Activated naive CD8-positive, alpha-beta T cell (primary cell): ENCODE data around the gene KLHL29.

ENCODE experiments used
- H3K27ac Mint-ChIP-seq: one replicate; pipeline ENCODE4 v1.8.0; 2021; ENCODE audit warnings: mixed read lengths
- H3K27me3 Mint-ChIP-seq: one replicate; pipeline ENCODE4 v1.8.0; 2021; ENCODE audit warnings: mixed read lengths
- H3K36me3 Mint-ChIP-seq: one replicate; pipeline ENCODE4 v1.8.0; 2021; ENCODE audit warnings: mixed read lengths
- H3K4me1 Mint-ChIP-seq: one replicate; pipeline ENCODE4 v1.8.0; 2021; ENCODE audit warnings: low read depth, mixed read lengths
- H3K4me3 Mint-ChIP-seq: one replicate; pipeline ENCODE4 v1.8.0; 2021; ENCODE audit warnings: mild to moderate bottlenecking, mixed read lengths
- H3K9me3 Mint-ChIP-seq: one replicate; pipeline ENCODE4 v1.8.0; 2021; ENCODE audit warnings: low read depth, mixed read lengths

Gene KLHL29

DNA sequence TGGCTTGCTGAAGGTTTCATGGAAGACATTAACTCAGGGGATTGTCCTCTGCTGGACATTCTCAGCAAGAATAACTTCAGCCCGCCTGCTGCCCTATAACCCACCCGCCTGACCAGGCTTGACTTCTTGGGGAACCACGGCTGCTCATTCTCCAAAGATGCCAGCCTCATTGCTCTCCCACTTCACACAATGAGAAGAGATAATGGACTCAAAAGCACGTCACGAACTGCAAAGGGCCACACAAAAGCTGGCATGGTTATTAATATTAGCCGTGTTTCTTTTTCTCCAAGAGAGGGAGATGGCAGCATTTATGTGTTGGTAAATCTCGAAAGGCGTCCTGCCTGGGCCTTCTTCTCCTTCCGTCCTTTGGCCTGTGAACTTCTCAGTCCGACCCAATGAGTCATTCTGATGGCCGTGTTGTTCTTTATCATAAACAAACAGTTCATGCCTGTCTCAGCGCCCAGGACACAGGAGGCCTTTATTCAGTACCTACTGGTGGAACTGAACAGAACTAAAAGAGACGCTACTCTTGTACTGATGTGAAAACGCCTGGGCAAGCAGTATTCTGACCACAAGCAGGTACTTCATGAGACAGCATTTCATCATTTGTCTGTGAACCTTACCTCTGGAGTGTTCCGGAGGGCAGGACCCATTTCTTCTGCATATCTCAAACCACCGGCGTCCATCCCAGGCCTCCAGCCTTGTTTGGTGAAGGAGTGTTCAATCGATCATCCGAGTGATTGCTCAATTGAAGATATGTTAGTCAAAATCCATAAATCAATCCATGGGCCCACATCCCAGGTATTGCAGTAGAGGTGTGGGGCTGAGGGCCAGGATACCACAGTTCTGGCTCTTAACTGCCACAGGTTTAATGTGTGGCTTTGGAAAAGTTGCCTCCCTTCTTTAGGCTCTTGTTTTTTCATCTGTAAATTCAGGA lies 25.1 kb upstream of the KLHL29 start:
- peaks cover 14% of the 10 kb centered on the region for H3K27me3 Mint-ChIP-seq
- H3K9me3 Mint-ChIP-seq, result no peaks in the 10 kb centered on the region
- no peaks in the 10 kb centered on the region for H3K36me3 Mint-ChIP-seq
- no peaks in the 10 kb centered on the region for H3K4me1 Mint-ChIP-seq
- no peak overlapping the region for H3K4me3 Mint-ChIP-seq
- no peak overlapping the region for H3K27ac Mint-ChIP-seq

DNA sequence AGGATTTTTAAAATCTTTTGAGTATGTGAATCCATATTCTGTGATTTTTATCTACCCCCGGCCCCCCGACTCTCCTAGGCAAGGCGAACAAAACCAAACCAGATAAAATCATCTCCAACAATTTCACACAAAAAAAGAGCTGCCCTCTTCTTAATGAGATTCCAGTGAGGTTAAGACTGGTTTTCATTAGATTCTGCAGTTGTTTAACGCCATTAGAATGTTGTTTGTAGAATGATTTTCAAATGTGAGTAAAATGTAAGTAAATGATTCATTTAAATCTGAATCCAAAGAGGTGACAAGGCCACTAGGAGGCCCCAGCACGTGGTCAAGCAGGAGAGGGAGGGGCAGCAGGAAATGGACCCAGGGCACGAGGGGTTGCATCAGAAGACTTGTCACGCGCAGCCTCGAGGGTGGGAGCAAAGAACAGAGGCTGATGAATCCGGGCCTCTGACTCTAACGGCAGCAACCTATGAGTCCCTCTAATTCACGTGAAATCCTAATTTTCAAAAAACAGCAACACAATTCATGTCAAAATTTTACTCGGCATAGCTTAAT lies 24.3 kb upstream of the KLHL29 start:
- no peak overlapping the region for H3K4me3 Mint-ChIP-seq
- H3K9me3 Mint-ChIP-seq, result no peaks in the 10 kb centered on the region
- no peaks in the 10 kb centered on the region for H3K4me1 Mint-ChIP-seq
- no peak overlapping the region for H3K27ac Mint-ChIP-seq
- H3K27me3 Mint-ChIP-seq, result peaks cover 18% of the 10 kb centered on the region
- H3K36me3 Mint-ChIP-seq, result no peaks in the 10 kb centered on the region

DNA sequence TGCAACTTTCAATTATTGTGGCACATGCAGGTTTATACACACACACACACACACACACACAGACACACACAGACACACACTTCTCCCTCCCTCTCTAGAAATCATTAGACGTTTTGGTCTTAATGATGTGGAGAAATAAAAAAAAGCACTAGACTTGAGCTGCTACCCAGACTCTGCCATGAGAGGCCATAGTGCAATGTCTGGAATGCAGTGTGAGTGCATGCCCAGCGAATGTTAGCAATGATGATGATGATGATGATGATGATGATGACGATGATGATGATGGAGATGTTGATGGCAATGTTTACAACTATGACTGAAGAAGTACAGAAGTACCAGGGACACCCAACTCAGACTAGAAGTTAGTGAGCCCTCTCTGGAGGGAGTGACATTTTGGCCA lies 23.8 kb upstream of the KLHL29 start:
- Mint-ChIP-seq H3K4me1 (no peaks in the 10 kb centered on the region), H3K9me3 (no peaks in the 10 kb centered on the region), H3K27me3 (peaks cover 18% of the 10 kb centered on the region), H3K4me3 (no peak overlapping the region), H3K36me3 (no peaks in the 10 kb centered on the region), H3K27ac (no peak overlapping the region)

DNA sequence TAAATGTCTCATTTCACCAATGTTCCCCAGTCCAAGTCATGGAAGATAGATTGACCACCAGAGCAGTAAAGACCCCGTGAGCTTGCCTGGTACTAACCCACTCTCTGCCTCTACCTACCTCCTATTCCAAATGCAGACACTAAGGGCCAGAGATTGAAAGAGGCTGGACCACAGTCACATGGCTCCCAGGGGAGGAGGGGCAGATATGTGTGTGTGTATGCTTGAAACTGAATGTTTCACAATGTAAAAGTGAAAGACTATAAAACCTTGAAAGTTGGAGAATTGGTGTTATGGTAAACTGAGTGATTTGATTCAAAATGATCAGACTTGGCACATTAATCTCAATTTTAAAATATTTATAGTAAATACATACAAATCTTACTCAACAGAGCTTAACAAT lies 21.7 kb upstream of the KLHL29 start:
- Mint-ChIP-seq H3K4me1 (no peaks in the 10 kb centered on the region), H3K27ac (no peak overlapping the region), H3K9me3 (no peaks in the 10 kb centered on the region), H3K36me3 (no peaks in the 10 kb centered on the region), H3K4me3 (no peak overlapping the region), H3K27me3 (peaks cover 16% of the 10 kb centered on the region)

DNA sequence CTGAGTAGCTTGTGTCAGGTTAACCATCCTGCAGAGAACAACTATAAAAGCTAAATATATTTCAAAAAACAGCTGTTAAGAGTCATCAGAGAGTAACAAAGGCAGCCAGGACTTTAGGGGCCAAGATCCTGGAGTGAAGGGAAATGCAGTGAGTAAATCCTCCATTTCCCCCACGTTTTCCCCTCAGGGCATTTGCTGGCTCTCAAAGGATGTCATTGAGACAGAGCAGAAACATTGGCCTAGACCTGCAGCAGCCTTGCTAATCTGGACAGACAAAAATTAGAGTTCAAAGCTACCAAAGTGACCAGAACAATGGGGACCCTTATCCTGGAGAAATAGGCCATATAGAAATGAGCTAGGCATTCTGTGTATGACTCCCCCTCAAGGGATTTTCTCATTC lies 21.1 kb upstream of the KLHL29 start:
- no peak overlapping the region for H3K27ac Mint-ChIP-seq
- H3K36me3 Mint-ChIP-seq, result no peaks in the 10 kb centered on the region
- H3K27me3 Mint-ChIP-seq, result peaks cover 15% of the 10 kb centered on the region
- H3K4me3 Mint-ChIP-seq, result no peak overlapping the region
- H3K9me3 Mint-ChIP-seq, result no peaks in the 10 kb centered on the region
- no peaks in the 10 kb centered on the region for H3K4me1 Mint-ChIP-seq

DNA sequence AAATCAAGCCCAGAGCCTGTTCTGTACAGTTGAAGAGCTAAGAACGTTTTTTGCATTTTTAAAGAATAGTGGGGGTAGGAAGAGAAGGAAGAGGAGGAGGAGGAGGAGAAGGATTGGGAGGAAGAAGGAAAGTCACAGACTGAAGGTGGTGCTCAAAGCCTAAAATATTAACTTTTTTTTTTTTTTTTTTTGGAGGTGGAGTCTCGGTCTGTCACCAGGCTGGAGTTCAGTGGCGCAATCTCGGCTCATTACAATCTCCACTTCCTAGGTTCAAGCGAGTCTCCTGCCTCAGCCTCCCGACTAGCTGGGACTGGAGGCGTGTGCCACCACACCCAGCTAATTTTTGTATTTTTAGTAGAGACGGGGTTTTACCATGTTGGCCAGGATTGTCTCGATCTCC lies 18.3 kb upstream of the KLHL29 start:
- Mint-ChIP-seq H3K9me3 (no peaks in the 10 kb centered on the region), H3K4me1 (no peaks in the 10 kb centered on the region), H3K36me3 (no peaks in the 10 kb centered on the region), H3K27ac (no peak overlapping the region), H3K27me3 (peaks cover 13% of the 10 kb centered on the region), H3K4me3 (no peak overlapping the region)

DNA sequence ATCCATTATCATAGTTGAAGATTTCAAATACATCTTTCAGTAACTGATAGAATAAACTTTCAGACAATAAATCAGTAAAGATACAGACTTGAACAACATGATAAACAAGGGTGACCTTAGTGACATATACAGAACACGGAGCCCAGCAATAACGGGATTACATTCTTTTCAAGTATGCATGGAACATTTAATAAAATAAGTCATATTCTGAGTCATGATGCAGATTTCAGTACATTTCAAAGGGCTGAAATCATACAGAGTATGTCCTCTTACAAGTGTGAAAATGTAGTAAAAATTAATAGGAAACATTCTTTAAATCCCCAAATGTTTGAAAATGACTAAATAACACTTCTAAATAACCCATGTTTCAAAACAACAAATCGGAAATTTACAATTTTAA lies 17.2 kb upstream of the KLHL29 start:
- no peaks in the 10 kb centered on the region for H3K4me1 Mint-ChIP-seq
- H3K27ac Mint-ChIP-seq, result no peak overlapping the region
- H3K9me3 Mint-ChIP-seq, result no peaks in the 10 kb centered on the region
- peaks cover 12% of the 10 kb centered on the region for H3K27me3 Mint-ChIP-seq
- no peak overlapping the region for H3K4me3 Mint-ChIP-seq
- no peaks in the 10 kb centered on the region for H3K36me3 Mint-ChIP-seq

DNA sequence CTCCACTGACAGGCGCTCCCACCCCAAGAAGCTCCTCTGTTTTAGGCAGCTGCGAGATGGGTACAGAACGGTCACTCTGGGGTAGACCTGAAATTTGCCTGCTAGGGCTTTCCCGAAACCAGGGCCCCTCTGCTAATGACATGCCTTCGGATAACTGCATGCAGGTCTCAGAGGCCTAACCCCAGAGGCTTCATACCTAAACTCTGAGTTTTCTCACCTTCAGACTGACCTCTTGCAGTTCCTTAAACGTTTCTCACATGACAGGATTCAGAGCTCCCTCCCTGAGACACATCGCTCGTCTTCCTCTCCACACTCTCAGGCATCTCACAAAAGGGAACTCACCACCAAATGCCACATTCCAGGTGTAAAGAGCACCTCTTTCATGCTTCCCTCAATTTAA lies 11.3 kb upstream of the KLHL29 start:
- Mint-ChIP-seq H3K36me3 (no peaks in the 10 kb centered on the region), H3K27ac (no peak overlapping the region), H3K27me3 (peaks cover 1% of the 10 kb centered on the region), H3K4me3 (no peak overlapping the region), H3K9me3 (no peaks in the 10 kb centered on the region), H3K4me1 (no peaks in the 10 kb centered on the region)

DNA sequence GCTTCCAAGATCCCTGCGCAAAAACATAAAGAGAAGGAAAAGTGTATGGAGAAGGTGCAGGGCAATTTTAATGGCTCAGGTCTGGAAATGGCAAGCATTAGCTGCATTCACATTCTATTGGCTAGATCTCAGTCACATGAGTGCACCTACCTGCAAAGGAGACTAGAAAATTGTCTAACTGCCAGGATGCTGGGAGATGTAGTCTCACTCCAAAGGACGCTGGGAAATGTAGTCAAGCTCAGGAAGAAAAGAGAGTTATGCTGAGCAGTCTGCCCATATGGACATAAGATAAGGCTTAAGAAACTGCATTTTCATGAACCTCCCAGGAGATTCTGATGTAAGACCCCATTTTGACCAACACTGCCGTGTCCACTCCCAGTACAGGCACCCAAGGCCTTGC lies 9.5 kb upstream of the KLHL29 start:
- Mint-ChIP-seq H3K4me3 (no peak overlapping the region), H3K4me1 (peaks cover 4% of the 10 kb centered on the region), H3K27ac (no peak overlapping the region), H3K9me3 (no peaks in the 10 kb centered on the region), H3K27me3 (peaks cover 1% of the 10 kb centered on the region), H3K36me3 (no peaks in the 10 kb centered on the region)

DNA sequence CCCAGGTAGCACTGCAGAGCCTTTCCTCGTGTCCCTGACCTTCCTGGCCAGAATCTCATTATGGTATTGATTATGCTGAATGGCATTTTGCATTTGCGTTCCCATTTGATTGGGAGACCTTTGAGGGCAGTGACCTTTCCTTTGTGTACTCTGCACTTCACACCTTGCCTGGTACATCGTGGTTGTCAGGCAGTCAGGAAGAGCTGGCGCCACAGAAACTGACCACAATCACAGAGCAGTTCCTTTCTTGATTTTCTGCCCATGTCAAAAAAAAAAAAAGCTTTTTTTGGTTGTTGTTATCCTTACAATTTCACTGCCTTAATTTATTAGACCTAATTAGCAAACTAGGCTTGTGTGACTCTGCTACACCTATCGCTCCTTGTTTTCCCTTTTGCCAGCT lies 8.9 kb upstream of the KLHL29 start:
- Mint-ChIP-seq H3K36me3 (no peaks in the 10 kb centered on the region), H3K27ac (no peak overlapping the region), H3K27me3 (peaks cover 1% of the 10 kb centered on the region), H3K9me3 (peaks cover 3% of the 10 kb centered on the region), H3K4me1 (peaks cover 10% of the 10 kb centered on the region), H3K4me3 (no peak overlapping the region)

DNA sequence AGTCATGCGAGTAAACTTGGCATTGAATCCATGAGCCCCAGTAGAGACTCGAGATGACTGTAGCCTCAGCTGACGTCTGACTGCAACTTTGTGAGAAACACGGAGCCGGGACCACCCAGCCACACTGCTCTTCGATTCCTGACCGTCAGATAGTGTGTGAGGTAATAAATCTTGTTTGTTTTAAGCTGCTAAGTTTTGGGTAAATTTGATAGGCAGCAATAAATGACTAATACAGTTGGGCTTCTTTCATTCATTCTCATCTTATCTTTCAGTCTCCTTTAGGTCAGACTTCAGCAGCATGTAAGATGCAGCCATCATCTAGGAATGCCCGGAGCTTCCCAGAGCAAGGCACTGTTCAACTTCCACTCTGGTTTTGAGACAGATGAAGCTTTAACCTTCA lies 8.0 kb upstream of the KLHL29 start:
- Mint-ChIP-seq H3K36me3 (no peaks in the 10 kb centered on the region), H3K27me3 (peaks cover 1% of the 10 kb centered on the region), H3K27ac (no peak overlapping the region)

DNA sequence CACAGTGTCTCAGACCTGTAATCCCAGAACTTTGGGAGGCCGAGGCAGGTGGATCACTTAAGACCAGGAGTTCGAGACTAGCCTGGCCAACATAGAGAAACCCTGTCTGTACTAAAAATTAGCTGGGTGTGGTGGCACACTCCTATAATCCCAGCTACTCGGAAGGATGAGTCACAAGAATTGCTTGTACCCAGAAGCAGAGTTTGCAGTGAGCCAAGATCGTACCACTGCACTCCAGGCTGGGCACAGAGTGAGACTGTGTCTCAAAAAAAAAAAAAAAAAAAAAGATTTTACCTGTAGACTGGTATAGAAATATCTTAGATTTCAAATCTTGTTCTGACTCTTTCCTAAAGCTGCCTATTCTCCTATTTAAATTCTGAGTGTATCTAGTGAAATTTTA lies 7.2 kb upstream of the KLHL29 start:
- H3K4me1 Mint-ChIP-seq, result peaks cover 16% of the 10 kb centered on the region
- no peak overlapping the region for H3K27ac Mint-ChIP-seq
- H3K36me3 Mint-ChIP-seq, result no peaks in the 10 kb centered on the region
- H3K4me3 Mint-ChIP-seq, result no peak overlapping the region
- peaks cover 3% of the 10 kb centered on the region for H3K9me3 Mint-ChIP-seq
- peaks cover 1% of the 10 kb centered on the region for H3K27me3 Mint-ChIP-seq

More for the DNA sequence above, 8.0 kb upstream of the KLHL29 start:
- peaks cover 3% of the 10 kb centered on the region for H3K9me3 Mint-ChIP-seq
- no peak overlapping the region for H3K4me3 Mint-ChIP-seq
- H3K4me1 Mint-ChIP-seq, result peaks cover 16% of the 10 kb centered on the region

DNA sequence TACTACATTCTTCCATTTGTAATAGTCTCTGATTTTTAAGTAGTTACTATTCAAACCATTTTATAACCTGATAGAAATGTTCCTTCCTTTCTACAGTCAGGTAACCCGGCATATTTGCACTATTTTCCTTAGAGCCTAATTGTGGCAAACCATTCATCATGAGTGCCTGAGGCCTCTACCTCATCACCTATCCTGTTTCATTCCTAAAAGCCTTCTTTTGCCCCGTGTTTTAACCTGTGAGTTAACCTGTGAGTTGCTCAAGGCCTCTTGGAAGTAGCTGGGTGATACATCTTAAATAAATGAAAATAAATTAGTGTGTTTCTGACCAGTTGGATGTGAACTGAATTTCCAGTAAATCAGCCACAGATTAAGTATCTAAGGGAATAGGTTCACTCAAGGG lies 6.5 kb upstream of the KLHL29 start:
- H3K27ac Mint-ChIP-seq, result no peak overlapping the region
- no peaks in the 10 kb centered on the region for H3K36me3 Mint-ChIP-seq
- peaks cover 3% of the 10 kb centered on the region for H3K9me3 Mint-ChIP-seq
- no peak overlapping the region for H3K4me3 Mint-ChIP-seq
- H3K4me1 Mint-ChIP-seq, result peaks cover 16% of the 10 kb centered on the region
- peaks cover 1% of the 10 kb centered on the region for H3K27me3 Mint-ChIP-seq

DNA sequence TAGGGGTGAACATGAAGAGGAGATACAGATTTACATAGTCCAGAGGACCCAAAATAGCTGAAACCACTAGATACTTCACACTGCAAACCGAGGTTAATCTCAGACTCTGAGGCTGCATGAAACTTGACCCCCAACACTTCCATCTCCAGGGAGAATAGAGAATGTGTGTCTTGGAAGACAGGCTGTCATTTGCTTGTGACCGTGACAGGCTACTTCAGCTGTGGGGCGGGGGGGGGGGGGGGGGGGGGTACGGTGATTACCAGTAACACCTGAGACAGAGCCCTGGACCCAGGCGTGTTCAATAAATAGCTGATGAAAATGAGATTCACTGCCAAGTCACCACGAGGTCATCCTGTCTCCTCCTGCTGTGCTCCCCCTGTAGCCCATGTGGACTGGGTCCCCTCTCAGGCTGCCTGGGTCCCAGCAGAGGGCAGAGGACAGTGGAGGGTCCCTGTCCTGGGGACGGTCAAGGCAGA lies 5.7 kb upstream of the KLHL29 start:
- Mint-ChIP-seq H3K36me3 (no peaks in the 10 kb centered on the region), H3K4me1 (peaks cover 19% of the 10 kb centered on the region), H3K4me3 (no peak overlapping the region), H3K27me3 (peaks cover 2% of the 10 kb centered on the region), H3K27ac (no peak overlapping the region), H3K9me3 (peaks cover 3% of the 10 kb centered on the region)

DNA sequence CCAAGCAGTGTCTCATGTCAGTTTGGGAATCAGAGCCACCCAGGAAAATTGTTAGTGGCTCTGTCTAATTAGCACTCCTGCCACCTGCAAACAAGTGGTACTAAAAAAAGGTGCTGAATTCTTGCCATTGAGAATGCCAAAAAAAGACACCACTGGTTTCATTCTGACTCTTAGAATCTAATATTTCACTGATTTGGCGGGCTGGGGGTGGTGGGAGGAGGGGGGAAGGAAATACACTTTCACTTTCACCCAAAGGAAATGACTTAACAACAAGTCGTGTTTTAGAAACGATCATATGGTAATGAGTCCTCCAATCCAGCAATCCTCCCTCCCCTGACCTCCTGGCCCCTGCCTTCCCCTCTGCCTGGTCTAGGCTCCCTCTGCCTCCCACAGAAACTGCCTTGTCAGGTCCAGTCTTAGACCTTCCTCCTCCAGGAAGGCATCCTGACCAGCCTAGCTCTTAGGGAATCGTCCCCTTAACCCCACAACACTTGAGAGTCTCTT lies 4.4 kb upstream of the KLHL29 start:
- H3K9me3 Mint-ChIP-seq, result peaks cover 3% of the 10 kb centered on the region
- peaks cover 4% of the 10 kb centered on the region for H3K27me3 Mint-ChIP-seq
- no peaks in the 10 kb centered on the region for H3K36me3 Mint-ChIP-seq
- peak overlapping the region; percentile 76 for H3K4me3 Mint-ChIP-seq
- H3K4me1 Mint-ChIP-seq, result peaks cover 21% of the 10 kb centered on the region
- peak overlapping the region; percentile 66 for H3K27ac Mint-ChIP-seq
